ENCODE results near the gene MYOZ1. TPM values are rescaled to one million over a fixed set of nuclear protein-coding genes. Genes with fewer than 3 reads are reported as not detected.

The MYOZ1 gene
- total and polyA plus RNA-seq, 2 of the 4 experiments (the other 2 are of a cell fraction) = 0.18 to 0.29 TPM

- Histone ChIP-seq H2BK120ac (ENCODE audit: low read depth, low read length) (peak within 1 kb of the TSS; percentile 8; the same call in 1 of the 2 replicates), H2AK9ac (replicated peaks; ENCODE audit: low read depth, low read length, poor library complexity) (no peak within 1 kb of the TSS), H3K27ac (ENCODE audit: insufficient read depth, low read length) (no peak within 1 kb of the TSS), H2BK15ac (ENCODE audit: low read depth, low read length) (no peak within 1 kb of the TSS; the same call in 2 of the 3 replicates), H3K36me3 (ENCODE audit: control insufficient read depth, insufficient read depth, low read length) (no peaks in the 10 kb centered on the region), H3K27me3 (ENCODE audit: control insufficient read depth, insufficient read depth, low read length) (no peaks in the 10 kb centered on the region), H3K23ac (ENCODE audit: low read depth, low read length) (no peak within 1 kb of the TSS), H4K91ac (ENCODE audit: insufficient read depth, low read depth, low read length) (no peak within 1 kb of the TSS), H3K18ac (ENCODE audit: low read depth, low read length) (no peak within 1 kb of the TSS), H3K4me2 (ENCODE audit: low read depth, low read length) (no peak within 1 kb of the TSS), H2AFZ (replicated peaks; ENCODE audit: low read length, poor library complexity) (no peak within 1 kb of the TSS), H2BK20ac (ENCODE audit: low read depth, low read length) (no peak within 1 kb of the TSS), H3K4me1 (ENCODE audit: control insufficient read depth, insufficient read depth, low read length) (peaks cover 5% of the 10 kb centered on the region), H2BK5ac (ENCODE audit: low read depth, low read length, poor library complexity, severe bottlenecking) (no peak within 1 kb of the TSS), H3K9ac (ENCODE audit: low read depth, low read length) (no peak within 1 kb of the TSS), H2AK5ac (ENCODE audit: low read depth, low read length) (peak within 1 kb of the TSS; percentile 78; the same call in 1 of the 2 replicates), H3K9me3 (ENCODE audit: control insufficient read depth, insufficient read depth, low read length) (no peaks in the 10 kb centered on the region), H3K79me1 (ENCODE audit: low read depth in 1 of 2, low read length in 2 of 2) (no peaks in the 10 kb centered on the region; a peak in 1 of 4 replicates), H4K8ac (ENCODE audit: low read depth in 2 of 2, low read length in 2 of 2) (no peak within 1 kb of the TSS), H3K14ac (replicated peaks; ENCODE audit: low read depth, low read length) (no peak within 1 kb of the TSS), H4K5ac (ENCODE audit: low read depth, low read length) (no peak within 1 kb of the TSS), H3K56ac (ENCODE audit: extremely low read depth, insufficient read depth, low read length) (no peak within 1 kb of the TSS), H4K20me1 (ENCODE audit: insufficient read depth, low read length) (no peaks in the 10 kb centered on the region), H3K4me3 (ENCODE audit: insufficient read depth, low read depth, low read length) (no peak within 1 kb of the TSS), H3K9me1 (ENCODE audit: insufficient read depth, low read length) (peaks cover 6% of the 10 kb centered on the region), H3K4ac (ENCODE audit: low read depth, low read length) (no peak within 1 kb of the TSS)
- ATAC-seq (ENCODE audit: low read depth) = no peak
- ChIA-PET CTCF (no interaction called here), POLR2A (ENCODE audit: unreplicated experiment) (no interaction called here)
- TF ChIP-seq SMC3 (IDR thresholded peaks at IDR 0.05; ENCODE audit: low read depth, low read length) (no peak), MAFK (IDR thresholded peaks at IDR 0.05; ENCODE audit: low read depth, low read length) (no peak), FOS (IDR thresholded peaks at IDR 0.05; ENCODE audit: low read depth, low read length) (no peak), MXI1 (IDR thresholded peaks at IDR 0.05; ENCODE audit: borderline replicate concordance, low read depth, low read length) (no peak)
- TF ChIP-seq, protein P1, sequence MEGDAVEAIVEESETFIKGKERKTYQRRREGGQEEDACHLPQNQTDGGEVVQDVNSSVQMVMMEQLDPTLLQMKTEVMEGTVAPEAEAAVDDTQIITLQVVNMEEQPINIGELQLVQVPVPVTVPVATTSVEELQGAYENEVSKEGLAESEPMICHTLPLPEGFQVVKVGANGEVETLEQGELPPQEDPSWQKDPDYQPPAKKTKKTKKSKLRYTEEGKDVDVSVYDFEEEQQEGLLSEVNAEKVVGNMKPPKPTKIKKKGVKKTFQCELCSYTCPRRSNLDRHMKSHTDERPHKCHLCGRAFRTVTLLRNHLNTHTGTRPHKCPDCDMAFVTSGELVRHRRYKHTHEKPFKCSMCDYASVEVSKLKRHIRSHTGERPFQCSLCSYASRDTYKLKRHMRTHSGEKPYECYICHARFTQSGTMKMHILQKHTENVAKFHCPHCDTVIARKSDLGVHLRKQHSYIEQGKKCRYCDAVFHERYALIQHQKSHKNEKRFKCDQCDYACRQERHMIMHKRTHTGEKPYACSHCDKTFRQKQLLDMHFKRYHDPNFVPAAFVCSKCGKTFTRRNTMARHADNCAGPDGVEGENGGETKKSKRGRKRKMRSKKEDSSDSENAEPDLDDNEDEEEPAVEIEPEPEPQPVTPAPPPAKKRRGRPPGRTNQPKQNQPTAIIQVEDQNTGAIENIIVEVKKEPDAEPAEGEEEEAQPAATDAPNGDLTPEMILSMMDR (conservative IDR thresholded peaks at IDR 0.05; ENCODE audit: low read depth, low read length) = no peak
- intact Hi-C loops (cut with micrococcal nuclease) = no loop called here
- WGBS, 2 experiments (ENCODE audit: extremely low coverage in 2 of 2, insufficient read length in 1 of 2) = 85% methylated on average over 4 of the region's 5 CpGs; no CpG with 5 or more reads in 1 of the 2 experiments
- DNase-seq = no peak
- dilution Hi-C loops (cut with HindIII; ENCODE audit: low sequenced_read_pairs, unreplicated experiment) = no loop called here
- no TSS peak for BruUV-seq (replicated peaks)
- in situ Hi-C loops (cut with MboI; ENCODE audit: low sequenced_read_pairs) = no loop called here
Observed at GRCh38 chr10:73655990-73656298, 14.7 kb upstream of the MYOZ1 start, which contains the start of gene SYNPO2L. SYNPO2L (minus strand) TSS chr10:73656029; CDS start chr10:73655922, 107 bp downstream.

Measured in IMR-90 (cell line).